ENCODE results near the gene ZSCAN1.

GRCh38 chr19:58037927-58038687 lies 4.3 kb downstream of the ZSCAN1 start:
- TF ChIP-seq EZH2 (IDR thresholded peaks at IDR 0.05) (no peak), FOXP2 (optimal IDR thresholded peaks at IDR 0.05; ENCODE audit: control extremely low read depth, extremely low read length, insufficient read depth) (no peak)

Data from SK-N-MC (cell line).